Retinal pigment epithelial cell (primary cell): ENCODE data around the gene CEP97.
"Not testable (repeated sequence)": the region's sequence is repeated elsewhere in the genome, so short reads cannot be mapped to it uniquely, and the experiment has no call there.

ENCODE experiments used
- DNase-seq: peaks from one replicate; pipeline ENCODE4 v3.0.0-alpha.2; 2010; ENCODE audit warnings: low read depth
- H3K4me3 ChIP-seq: 2 replicates; pipeline ENCODE4 v1.5.1; 2011; ENCODE audit warnings: mild to moderate bottlenecking, low read length, control low read depth, moderate library complexity
- CTCF ChIP-seq: conservative IDR thresholded peaks from 2 replicates; pipeline ENCODE4 v1.5.1; 2011; ENCODE audit warnings: low read depth, low read length, control low read depth, inconsistent platforms

CEP97 gene

GRCh38 chr3:101729586-101729985 lies 5.2 kb downstream of the CEP97 start:
- no peak for DNase-seq
- H3K4me3 ChIP-seq = no peak overlapping the region
- TF ChIP-seq CTCF = no peak

DNA sequence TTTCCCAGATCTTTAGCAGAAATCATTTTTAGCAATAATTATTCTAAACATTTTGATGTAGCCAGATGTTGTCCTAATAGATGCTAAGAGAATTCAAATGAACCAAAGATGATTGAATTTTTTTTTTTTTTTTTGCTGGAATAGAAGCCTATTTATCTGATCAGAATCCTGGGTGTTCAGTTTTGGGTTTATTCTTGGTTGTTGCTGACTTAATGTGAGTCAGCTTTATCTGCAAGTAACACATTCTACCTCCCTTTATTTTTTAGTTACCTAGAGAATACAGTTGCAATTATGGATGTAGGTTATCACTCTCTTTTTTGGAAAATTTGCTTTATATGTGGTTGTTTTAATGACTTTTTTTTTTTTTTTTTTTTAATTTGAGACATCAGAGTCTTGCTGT lies 6.4 kb downstream of the CEP97 start:
- DNase-seq = no peak
- H3K4me3 ChIP-seq = no peak overlapping the region
- TF ChIP-seq CTCF = no peak

DNA sequence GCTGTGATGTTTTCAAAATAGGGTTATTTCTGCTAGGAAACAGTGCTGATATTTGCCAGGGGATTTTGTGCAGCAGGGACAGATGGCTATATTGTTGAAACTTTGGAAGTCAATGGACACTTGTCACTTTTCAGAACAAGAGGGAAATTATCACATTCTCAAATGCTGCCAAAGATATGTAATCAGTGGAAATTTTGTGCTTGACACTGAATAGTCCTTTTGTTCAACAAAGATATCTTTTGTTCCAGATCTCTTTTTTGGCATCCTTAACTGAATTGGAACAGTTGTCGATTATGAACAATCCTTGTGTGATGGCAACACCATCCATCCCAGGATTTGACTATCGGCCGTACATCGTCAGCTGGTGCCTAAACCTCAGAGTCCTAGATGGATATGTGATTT lies 7.8 kb downstream of the CEP97 start:
- TF ChIP-seq CTCF = no peak
- no peak overlapping the region for H3K4me3 ChIP-seq
- DNase-seq = no peak

DNA sequence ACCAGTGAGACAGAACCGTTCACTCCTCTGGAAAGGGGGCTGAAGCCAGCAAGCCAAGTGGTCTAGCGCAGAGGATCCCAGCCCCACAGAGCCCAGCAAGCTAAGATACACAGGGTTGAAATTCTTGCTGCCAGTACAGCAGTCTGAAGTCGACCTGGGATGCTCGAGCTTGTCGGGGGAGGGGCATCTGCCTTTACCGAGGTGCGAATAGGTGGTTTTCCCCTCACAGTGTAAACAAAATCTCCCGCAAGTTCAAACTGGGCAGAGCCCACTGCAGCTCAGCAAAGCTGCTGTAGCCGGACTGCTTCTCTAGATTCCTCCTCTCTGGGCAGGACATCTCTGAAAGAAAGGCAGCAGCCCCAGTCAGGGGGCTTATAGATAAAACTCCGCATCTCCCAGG lies 11.4 kb downstream of the CEP97 start:
- TF ChIP-seq CTCF = no peak
- H3K4me3 ChIP-seq = no peak overlapping the region
- no peak for DNase-seq

GRCh38 chr3:101741914-101742313 lies 17.5 kb downstream of the CEP97 start:
- DNase-seq, H3K4me3 ChIP-seq: not testable (repeated sequence)

DNA sequence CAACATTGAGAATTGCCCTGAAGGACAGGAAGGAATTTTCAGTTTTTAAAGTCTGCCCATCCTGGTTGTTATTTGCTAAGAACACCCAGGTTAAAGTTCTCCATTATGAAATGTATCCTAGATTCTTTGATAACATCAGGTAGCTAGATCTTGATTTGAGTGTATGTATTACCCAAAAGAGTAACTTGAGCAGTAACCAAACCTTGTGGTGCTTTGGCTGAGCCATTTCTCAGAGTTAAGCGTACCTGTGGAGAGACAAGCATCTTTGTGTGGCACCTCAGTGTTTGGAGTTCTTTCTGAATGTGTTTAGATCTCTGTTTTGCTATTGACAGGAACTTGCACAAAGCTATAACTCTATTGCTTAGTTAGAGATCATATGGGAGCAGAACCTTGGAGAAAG lies 20.4 kb downstream of the CEP97 start:
- DNase-seq = no peak
- H3K4me3 ChIP-seq = no peak overlapping the region

GRCh38 chr3:101745934-101746333 lies 21.5 kb downstream of the CEP97 start:
- DNase-seq, H3K4me3 ChIP-seq: not testable (repeated sequence)

More for the DNA sequence above, 20.4 kb downstream of the CEP97 start:
- no peak for TF ChIP-seq CTCF

- H3K4me3 ChIP-seq, DNase-seq: not testable (repeated sequence)
These were observed 29.1 kb downstream of the CEP97 start for GRCh38 chr3:101753386-101754113.

DNA sequence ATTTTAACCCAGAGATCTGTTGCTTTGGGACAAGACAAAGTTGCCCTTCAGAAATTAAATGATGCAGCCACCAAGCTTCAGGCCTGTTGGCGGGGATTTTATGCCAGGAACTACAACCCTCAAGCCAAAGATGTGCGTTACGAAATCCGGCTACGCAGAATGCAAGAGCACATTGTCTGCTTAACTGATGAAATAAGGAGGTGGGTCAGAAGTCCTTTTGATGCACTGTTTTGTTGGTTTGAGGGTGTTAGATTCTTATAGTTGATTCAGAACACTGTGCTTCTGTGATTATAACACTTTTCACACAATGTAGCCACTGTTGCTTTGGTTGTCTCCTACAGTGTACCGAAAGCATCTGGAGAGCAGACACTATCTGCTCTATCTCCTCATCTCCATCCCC lies 33.8 kb downstream of the CEP97 start:
- no peak overlapping the region for H3K4me3 ChIP-seq
- no peak for TF ChIP-seq CTCF
- no peak for DNase-seq
